PC-3 (cell line): ENCODE data around the gene NUDT15. TPM values are rescaled to one million over a fixed set of nuclear protein-coding genes. Genes with fewer than 3 reads are reported as not detected.
A peak's percentile ranks its signal among the peaks of the same experiment; 100 is the strongest.

Experiments
- ATAC-seq: fragments of 200-7000 bp; cut with Tn5 transposase; 2 replicates; pipeline ENCODE4 v1.9.1; 2020; ENCODE audit warnings: mild to moderate bottlenecking, moderate library complexity
- BruUV-seq: library from RNA; stranded (reverse); fragments of 400-500 nt; replicated peaks from 2 replicates; lab custom pipeline; 2021; lab: Mats Ljungman, UMichigan
- CTCF ChIA-PET: fragments of 300-600 bp; sonication (Branson Sonifier 250); formaldehyde crosslinking; loops from one replicate; lab custom pipeline; 2022; ENCODE audit warnings: antibody characterized with exemption; lab: Charles Lee
- POLR2A ChIA-PET: fragments of 300-600 bp; sonication (Branson Sonifier 250); formaldehyde crosslinking; loops from one replicate; lab custom pipeline; 2022; ENCODE audit warnings: antibody characterized with exemption; ENCODE audit not compliant: unreplicated experiment; lab: Charles Lee
- DNase-seq: peaks from one replicate; pipeline ENCODE4 v3.0.0-alpha.2; 2015
- H2AFZ ChIP-seq: fragments of 300-600 bp; sonication (generic); 2 replicates; pipeline ENCODE4 v1.6.0; 2016; ENCODE audit warnings: antibody characterized with exemption, low read length
- H3F3A ChIP-seq: fragments of 300-600 bp; sonication (generic); one replicate; pipeline ENCODE4 v1.6.0; 2017; ENCODE audit warnings: antibody characterized with exemption, low read length, control low read depth, mild to moderate bottlenecking; ENCODE audit not compliant: unreplicated experiment
- H3K27ac ChIP-seq: fragments of 300-600 bp; sonication (generic); 2 replicates; pipeline ENCODE4 v1.5.1; 2016; ENCODE audit warnings: mild to moderate bottlenecking, low read length
- H3K27me3 ChIP-seq: fragments of 300-600 bp; sonication (generic); 2 replicates; pipeline ENCODE4 v1.6.1; 2016; ENCODE audit warnings: low read length, mixed read lengths
- H3K36me3 ChIP-seq: fragments of 300-600 bp; sonication (generic); 2 replicates; pipeline ENCODE4 v1.6.1; 2016; ENCODE audit warnings: low read depth, mixed run types, low read length, mixed read lengths
- H3K4me1 ChIP-seq: fragments of 300-600 bp; sonication (generic); 2 replicates; pipeline ENCODE4 v1.5.1; 2016; ENCODE audit warnings: low read length; ENCODE audit not compliant: insufficient read depth
- H3K4me2 ChIP-seq: fragments of 300-600 bp; sonication (generic); 2 replicates; pipeline ENCODE4 v1.6.0; 2016; ENCODE audit warnings: low read length
- H3K4me3 ChIP-seq: fragments of 300-600 bp; sonication (generic); 2 replicates; pipeline ENCODE4 v1.5.1; 2016; ENCODE audit warnings: mild to moderate bottlenecking, low read length, mixed read lengths
- H3K79me2 ChIP-seq: fragments of 300-600 bp; sonication (generic); 2 replicates; pipeline ENCODE4 v1.6.1; 2017; ENCODE audit warnings: low read length, mixed read lengths
- H3K9ac ChIP-seq: fragments of 300-600 bp; sonication (generic); 2 replicates; pipeline ENCODE4 v1.6.0; 2016; ENCODE audit warnings: mild to moderate bottlenecking, low read length
- H3K9me2 ChIP-seq: fragments of 300-600 bp; sonication (generic); replicated peaks from 2 replicates; pipeline ENCODE4 v1.6.1; 2016; ENCODE audit warnings: mixed run types, low read length, mixed read lengths
- H3K9me3 ChIP-seq: fragments of 300-600 bp; sonication (generic); 2 replicates; pipeline ENCODE4 v1.6.1; 2016; ENCODE audit warnings: low read length, mixed read lengths
- H4K20me1 ChIP-seq: fragments of 300-600 bp; sonication (generic); 2 replicates; pipeline ENCODE4 v1.6.1; 2016; ENCODE audit warnings: low read length, mixed read lengths
- EZH2 ChIP-seq: fragments of 300-600 bp; sonication (generic); IDR thresholded peaks from one replicate; pipeline ENCODE4 v1.6.1; 2017; ENCODE audit warnings: antibody characterized with exemption, mild to moderate bottlenecking, low read length; ENCODE audit not compliant: unreplicated experiment
- EZH2phosphoT487 ChIP-seq: fragments of 300-600 bp; sonication (generic); IDR thresholded peaks from 2 replicates; pipeline ENCODE4 v1.6.1; 2018; ENCODE audit warnings: mild to moderate bottlenecking, antibody characterized with exemption, low read length, borderline replicate concordance
- intact Hi-C: fragments of 100-400 bp; cut with micrococcal nuclease; formaldehyde crosslinking; loops from 2 replicates; pipeline ENCODE4 v1.9.0; 2023
- total RNA-seq: library from RNA; depleted of rRNA; stranded (reverse); fragments of >200 nt; gene quantifications from 2 replicates; pipeline ENCODE4 v1.2.3, GENCODE V29; 2014
- TF ChIP-seq, protein P1 (sequence below): fragments of 300-600 bp; sonication (generic); conservative IDR thresholded peaks from 2 replicates; pipeline ENCODE4 v1.5.1; 2017; ENCODE audit warnings: antibody characterized with exemption, low read depth, mild to moderate bottlenecking, low read length

Gene NUDT15
- total RNA-seq, 1 experiment from 2014 or later: 27.0 TPM

DNA sequence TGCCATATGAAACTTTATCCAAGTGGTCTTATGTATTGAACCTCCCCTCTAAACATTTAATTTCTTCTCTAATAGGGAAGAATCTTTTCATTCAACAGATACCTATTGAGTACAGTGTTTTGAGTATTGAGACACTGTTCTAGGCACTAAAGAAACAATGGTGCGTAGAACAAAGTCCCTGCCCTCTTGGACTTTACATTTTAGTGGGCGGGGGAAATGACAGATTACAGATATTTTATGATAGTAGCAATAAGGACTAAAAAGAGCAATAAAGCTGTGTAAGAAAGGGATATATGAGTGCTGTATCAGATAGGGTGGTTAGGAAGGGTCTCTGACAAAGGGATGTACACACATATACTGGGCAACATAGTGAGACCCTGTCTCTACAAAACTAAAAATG lies 5.4 kb downstream of the NUDT15 start:
- Histone ChIP-seq H4K20me1 (peaks cover 5% of the 10 kb centered on the region; the same call in 1 of the 2 replicates), H3K36me3 (peaks cover 16% of the 10 kb centered on the region), H3K4me1 (peaks cover 20% of the 10 kb centered on the region), H3K27ac (no peak overlapping the region), H2AFZ (no peak overlapping the region), H3K9ac (no peak overlapping the region), H3K4me2 (no peak overlapping the region), H3K27me3 (no peaks in the 10 kb centered on the region), H3K9me2 (no peaks in the 10 kb centered on the region), H3F3A (no peaks in the 10 kb centered on the region), H3K4me3 (no peak overlapping the region), H3K79me2 (peaks cover 24% of the 10 kb centered on the region), H3K9me3 (no peaks in the 10 kb centered on the region)
- ChIA-PET POLR2A (no interaction called here), CTCF (no interaction called here)
- ATAC-seq: no peak
- intact Hi-C loops: no loop called here
- TF ChIP-seq EZH2 (no peak), EZH2phosphoT487 (no peak)
- TF ChIP-seq, protein P1, sequence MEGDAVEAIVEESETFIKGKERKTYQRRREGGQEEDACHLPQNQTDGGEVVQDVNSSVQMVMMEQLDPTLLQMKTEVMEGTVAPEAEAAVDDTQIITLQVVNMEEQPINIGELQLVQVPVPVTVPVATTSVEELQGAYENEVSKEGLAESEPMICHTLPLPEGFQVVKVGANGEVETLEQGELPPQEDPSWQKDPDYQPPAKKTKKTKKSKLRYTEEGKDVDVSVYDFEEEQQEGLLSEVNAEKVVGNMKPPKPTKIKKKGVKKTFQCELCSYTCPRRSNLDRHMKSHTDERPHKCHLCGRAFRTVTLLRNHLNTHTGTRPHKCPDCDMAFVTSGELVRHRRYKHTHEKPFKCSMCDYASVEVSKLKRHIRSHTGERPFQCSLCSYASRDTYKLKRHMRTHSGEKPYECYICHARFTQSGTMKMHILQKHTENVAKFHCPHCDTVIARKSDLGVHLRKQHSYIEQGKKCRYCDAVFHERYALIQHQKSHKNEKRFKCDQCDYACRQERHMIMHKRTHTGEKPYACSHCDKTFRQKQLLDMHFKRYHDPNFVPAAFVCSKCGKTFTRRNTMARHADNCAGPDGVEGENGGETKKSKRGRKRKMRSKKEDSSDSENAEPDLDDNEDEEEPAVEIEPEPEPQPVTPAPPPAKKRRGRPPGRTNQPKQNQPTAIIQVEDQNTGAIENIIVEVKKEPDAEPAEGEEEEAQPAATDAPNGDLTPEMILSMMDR: no peak
- DNase-seq: no peak
- BruUV-seq: no TSS peak

DNA sequence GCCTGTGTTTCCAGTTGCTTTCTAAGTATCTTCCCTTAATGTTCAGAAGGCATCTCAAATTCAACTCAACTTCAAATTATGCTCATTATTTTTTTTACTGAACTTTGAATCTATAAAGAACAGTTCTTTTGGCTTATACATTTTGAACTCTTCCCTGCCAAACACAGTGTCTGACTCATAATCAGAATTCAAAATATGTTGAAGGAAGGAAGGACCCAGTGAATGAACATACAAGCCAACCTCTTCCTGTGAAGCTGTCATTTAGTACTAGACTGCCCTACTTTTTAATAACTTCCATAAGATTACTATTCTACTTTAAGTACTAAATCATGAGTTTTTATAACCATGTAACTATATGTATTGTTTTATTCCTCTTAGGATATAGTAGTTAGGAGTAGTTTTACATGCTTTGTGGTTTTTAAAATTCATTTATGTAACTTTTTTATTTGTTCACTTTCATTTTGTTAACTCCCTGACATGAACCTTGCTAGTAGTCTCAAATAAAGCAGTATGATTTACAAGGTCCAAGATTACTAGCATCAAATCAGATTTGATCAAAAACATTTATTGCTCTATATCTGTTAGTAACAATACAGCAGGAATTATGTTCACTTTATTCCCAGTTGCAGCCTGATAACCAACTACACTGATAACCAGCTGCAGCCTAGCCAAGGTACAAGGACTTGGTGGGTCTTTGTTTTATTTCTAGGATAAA lies 6.4 kb downstream of the NUDT15 start:
- Histone ChIP-seq H3K27me3 (no peaks in the 10 kb centered on the region), H3K9me3 (no peaks in the 10 kb centered on the region), H3K4me1 (peaks cover 10% of the 10 kb centered on the region), H2AFZ (no peak overlapping the region), H3K4me3 (no peak overlapping the region), H3K9ac (no peak overlapping the region), H3K27ac (no peak overlapping the region), H3F3A (no peaks in the 10 kb centered on the region), H3K9me2 (no peaks in the 10 kb centered on the region), H4K20me1 (peaks cover under 1% of the 10 kb centered on the region; the same call in 1 of the 2 replicates), H3K36me3 (peaks cover 16% of the 10 kb centered on the region), H3K79me2 (peaks cover 13% of the 10 kb centered on the region), H3K4me2 (no peak overlapping the region)
- BruUV-seq: no TSS peak
- ATAC-seq (peak; percentile 70), DNase-seq (peak; percentile 37)
- POLR2A ChIA-PET: no interaction called here
- TF ChIP-seq, protein P1: no peak
- no peak for TF ChIP-seq EZH2phosphoT487
- TF ChIP-seq EZH2: no peak
- intact Hi-C loops: no loop called here
- CTCF ChIA-PET: no interaction called here

DNA sequence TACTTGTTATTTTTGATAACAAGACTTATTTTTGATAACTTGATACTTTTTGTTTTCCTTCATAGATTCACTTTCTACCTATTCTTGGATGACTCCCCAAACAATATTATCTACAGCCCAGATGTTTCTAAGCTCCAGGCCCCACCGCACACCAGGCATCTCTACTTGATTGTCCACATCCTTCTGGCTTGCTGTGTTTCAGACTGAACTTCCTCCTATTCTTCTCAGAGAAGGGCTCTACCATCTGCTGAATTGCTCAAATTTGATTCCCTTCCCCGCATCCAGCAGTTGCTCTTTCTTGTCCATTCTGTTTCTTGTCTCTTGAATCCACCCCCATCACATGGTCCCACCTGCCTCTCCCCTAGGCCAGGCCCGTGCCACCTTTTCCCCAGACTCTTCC lies 13.0 kb downstream of the NUDT15 start:
- Histone ChIP-seq H3K9me2 (no peaks in the 10 kb centered on the region), H3K9me3 (no peaks in the 10 kb centered on the region), H3K79me2 (no peaks in the 10 kb centered on the region), H3K9ac (no peak overlapping the region), H2AFZ (no peak overlapping the region), H3K4me2 (no peak overlapping the region), H3K36me3 (peaks cover 16% of the 10 kb centered on the region; the same call in 1 of the 2 replicates), H3K27ac (no peak overlapping the region), H3K4me1 (no peaks in the 10 kb centered on the region), H4K20me1 (no peaks in the 10 kb centered on the region), H3K4me3 (no peak overlapping the region), H3K27me3 (no peaks in the 10 kb centered on the region), H3F3A (no peaks in the 10 kb centered on the region)
- intact Hi-C loops: no loop called here
- ATAC-seq (no peak), DNase-seq (no peak)
- ChIA-PET CTCF (no interaction called here), POLR2A (no interaction called here)
- BruUV-seq: no TSS peak
- no peak for TF ChIP-seq EZH2
- TF ChIP-seq, protein P1: no peak
- no peak for TF ChIP-seq EZH2phosphoT487
